Erythroblast (primary cell): ENCODE results near the gene SCRN2.

Source experiments
- GATA1 ChIP-seq: IDR thresholded peaks from 2 replicates; pipeline ENCODE4 v1.6.1; 2011; ENCODE audit warnings: low read depth, mild to moderate bottlenecking, control low read depth, low read length, moderate library complexity
- POLR2A ChIP-seq: IDR thresholded peaks from 2 replicates; pipeline ENCODE4 v1.6.1; 2011; ENCODE audit warnings: mild to moderate bottlenecking, low read length

GRCh38 chr17:47803201-47803600 is 37.9 kb downstream of the SCRN2 start:
- TF ChIP-seq POLR2A (no peak), GATA1 (no peak)
